Keratinocyte (primary cell): ENCODE results near the gene SWI5. TPM values are rescaled to one million over a fixed set of nuclear protein-coding genes. Genes with fewer than 3 reads are reported as not detected.

Experiments used
- DNase-seq: peaks from one replicate; pipeline ENCODE4 v3.0.0-alpha.2; 2011; ENCODE audit warnings: low read depth, missing footprints, low spot score
- FAIRE-seq: peaks from 2 replicates; lab custom pipeline; 2011; peaks lifted over from hg19 to GRCh38; lab: Jason Lieb, UNC
- H2AFZ ChIP-seq: 2 replicates; pipeline ENCODE4 v1.6.0; 2012; ENCODE audit warnings: low read length, control low read depth, inconsistent platforms; ENCODE audit not compliant: control insufficient read depth
- H3K27ac ChIP-seq: 2 replicates; pipeline ENCODE4 v1.5.1; 2011; ENCODE audit warnings: low read length; ENCODE audit not compliant: control insufficient read depth, insufficient read depth
- H3K27me3 ChIP-seq: 3 replicates; pipeline ENCODE4 v1.6.0; 2011; ENCODE audit warnings: low read length; ENCODE audit not compliant: control insufficient read depth, insufficient read depth; ENCODE audit errors: extremely low read depth
- H3K36me3 ChIP-seq, 2 experiments: 2 replicates in 1 of 2; 3 replicates in 1 of 2; pipeline ENCODE4 v1.5.1; 2011; ENCODE audit warnings: low read length in 2 of 2, mild to moderate bottlenecking in 1 of 2; ENCODE audit not compliant: control insufficient read depth in 2 of 2, insufficient read depth in 2 of 2; ENCODE audit errors: extremely low read depth in 1 of 2
- H3K4me1 ChIP-seq: 3 replicates; pipeline ENCODE4 v1.5.1; 2011; ENCODE audit warnings: low read length; ENCODE audit not compliant: control insufficient read depth, insufficient read depth; ENCODE audit errors: extremely low read depth
- H3K4me2 ChIP-seq: 3 replicates; pipeline ENCODE4 v1.6.0; 2011; ENCODE audit warnings: low read depth, low read length; ENCODE audit not compliant: control insufficient read depth, insufficient read depth; ENCODE audit errors: extremely low read depth
- H3K4me3 ChIP-seq, 3 experiments: fragments of 200-600 bp in 1 of 3; sonication (generic) in 1 of 3; 2 replicates in 2 of 3; 3 replicates in 1 of 3; pipeline ENCODE4 v1.5.1; 2011 to 2016; ENCODE audit warnings: low read length in 3 of 3, mild to moderate bottlenecking in 3 of 3, control low read depth in 2 of 3, inconsistent platforms in 1 of 3, low read depth in 1 of 3, mixed read lengths in 1 of 3, mixed run types in 1 of 3, moderate library complexity in 1 of 3; ENCODE audit not compliant: control insufficient read depth in 2 of 3, insufficient read depth in 2 of 3; ENCODE audit errors: extremely low read depth in 1 of 3
- H3K79me2 ChIP-seq: 2 replicates; pipeline ENCODE4 v1.6.0; 2012; ENCODE audit warnings: low read length; ENCODE audit not compliant: control insufficient read depth, insufficient read depth
- H3K9ac ChIP-seq: 3 replicates; pipeline ENCODE4 v1.6.0; 2011; ENCODE audit warnings: low read length; ENCODE audit not compliant: control insufficient read depth, insufficient read depth; ENCODE audit errors: extremely low read depth
- H3K9me1 ChIP-seq: 3 replicates; pipeline ENCODE4 v1.6.0; 2011; ENCODE audit warnings: low read length; ENCODE audit not compliant: control insufficient read depth, insufficient read depth; ENCODE audit errors: extremely low read depth
- H3K9me3 ChIP-seq: 2 replicates; pipeline ENCODE4 v1.5.1; 2012; ENCODE audit warnings: low read depth, low read length; ENCODE audit not compliant: control insufficient read depth
- H4K20me1 ChIP-seq: 3 replicates; pipeline ENCODE4 v1.6.0; 2011; ENCODE audit warnings: low read length; ENCODE audit not compliant: control insufficient read depth, insufficient read depth; ENCODE audit errors: extremely low read depth
- EZH2 ChIP-seq: IDR thresholded peaks from one replicate; pipeline ENCODE4 v1.6.1; 2012; ENCODE audit warnings: inconsistent platforms, mild to moderate bottlenecking, low read length, moderate library complexity
- dilution Hi-C: fragments of 300-500 bp; cut with MboI; formaldehyde crosslinking; loops from one replicate; pipeline ENCODE4 v1.7.0; 2020; ENCODE audit warnings: low sequenced_read_pairs; ENCODE audit not compliant: extremely low pct_ligation_motif_present
- polyA plus RNA-seq, 5 experiments: library from polyadenylated mRNA; depleted of rRNA in 3 of 5; stranded (reverse) in 3 of 5; stranded (forward) in 1 of 5; unstranded in 1 of 5; fragments of >200 nt; gene quantifications; 1 replicate in 1 of 5; 2 replicates in 3 of 5; 3 replicates in 1 of 5; pipeline versions ENCODE4 v1.2.1 to v1.2.3, GENCODE V29; 2011 to 2012; ENCODE audit warnings: missing spikeins in 2 of 5, low read depth in 1 of 5, low replicate concordance in 1 of 5
- TF ChIP-seq, protein P1 (sequence below), 3 experiments: IDR thresholded peaks in 1 of 3; conservative IDR thresholded peaks in 1 of 3; optimal IDR thresholded peaks in 1 of 3; 2 replicates in 2 of 3; 3 replicates in 1 of 3; pipeline versions ENCODE3 to v1.5.1; 2011; ENCODE audit warnings: low read length in 3 of 3, mild to moderate bottlenecking in 3 of 3, moderate library complexity in 2 of 3, control low read depth in 1 of 3, inconsistent platforms in 1 of 3; ENCODE audit not compliant: insufficient read depth in 2 of 3; ENCODE audit errors: extremely low read depth in 1 of 3

Gene SWI5
- polyA plus RNA-seq, 1 donor (not counting 4 experiments of a cell fraction or from before 2014, with no cell fraction given) = 39.4 TPM

DNA sequence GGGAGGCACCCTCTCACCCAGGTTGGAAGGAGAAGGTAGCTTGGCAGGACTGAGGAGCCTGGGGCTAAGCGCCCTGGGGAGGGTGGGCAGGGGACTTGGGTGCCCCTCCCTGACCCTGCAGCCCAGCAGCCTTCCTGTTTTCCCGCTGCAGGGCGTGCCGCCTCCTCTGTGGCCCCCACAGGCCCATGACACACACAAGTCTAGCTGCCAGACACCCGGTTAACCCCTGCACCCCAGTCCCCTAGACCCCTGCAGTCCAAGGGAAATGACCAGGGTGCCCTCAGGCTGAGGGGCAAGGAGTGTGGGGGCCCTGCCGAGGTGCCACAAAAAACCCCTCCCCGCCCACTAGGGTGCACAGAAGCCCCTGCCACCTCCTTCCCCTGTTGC lies 33.3 kb upstream of the SWI5 start:
- DNase-seq (no peak), FAIRE-seq (no peak)
- Histone ChIP-seq H3K27ac (no peak overlapping the region), H3K27me3 (no peaks in the 10 kb centered on the region), H3K4me3 (no peak overlapping the region), H3K9me1 (no peaks in the 10 kb centered on the region), H3K79me2 (no peaks in the 10 kb centered on the region), H3K4me1 (no peaks in the 10 kb centered on the region), H4K20me1 (no peaks in the 10 kb centered on the region), H3K36me3 (no peaks in the 10 kb centered on the region), H3K9ac (no peak overlapping the region), H2AFZ (no peak overlapping the region), H3K9me3 (no peaks in the 10 kb centered on the region), H3K4me2 (no peak overlapping the region)
- no peak for TF ChIP-seq EZH2
- TF ChIP-seq, protein P1, sequence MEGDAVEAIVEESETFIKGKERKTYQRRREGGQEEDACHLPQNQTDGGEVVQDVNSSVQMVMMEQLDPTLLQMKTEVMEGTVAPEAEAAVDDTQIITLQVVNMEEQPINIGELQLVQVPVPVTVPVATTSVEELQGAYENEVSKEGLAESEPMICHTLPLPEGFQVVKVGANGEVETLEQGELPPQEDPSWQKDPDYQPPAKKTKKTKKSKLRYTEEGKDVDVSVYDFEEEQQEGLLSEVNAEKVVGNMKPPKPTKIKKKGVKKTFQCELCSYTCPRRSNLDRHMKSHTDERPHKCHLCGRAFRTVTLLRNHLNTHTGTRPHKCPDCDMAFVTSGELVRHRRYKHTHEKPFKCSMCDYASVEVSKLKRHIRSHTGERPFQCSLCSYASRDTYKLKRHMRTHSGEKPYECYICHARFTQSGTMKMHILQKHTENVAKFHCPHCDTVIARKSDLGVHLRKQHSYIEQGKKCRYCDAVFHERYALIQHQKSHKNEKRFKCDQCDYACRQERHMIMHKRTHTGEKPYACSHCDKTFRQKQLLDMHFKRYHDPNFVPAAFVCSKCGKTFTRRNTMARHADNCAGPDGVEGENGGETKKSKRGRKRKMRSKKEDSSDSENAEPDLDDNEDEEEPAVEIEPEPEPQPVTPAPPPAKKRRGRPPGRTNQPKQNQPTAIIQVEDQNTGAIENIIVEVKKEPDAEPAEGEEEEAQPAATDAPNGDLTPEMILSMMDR (optimal IDR thresholded peaks at IDR 0.05 in 1 of 3, IDR thresholded peaks at IDR 0.05 in 1 of 3, conservative IDR thresholded peaks at IDR 0.05 in 1 of 3; ENCODE audit: extremely low read depth in 1 of 3, insufficient read depth in 2 of 3, low read length in 3 of 3) = no peak
- dilution Hi-C loops = no loop called here

DNA sequence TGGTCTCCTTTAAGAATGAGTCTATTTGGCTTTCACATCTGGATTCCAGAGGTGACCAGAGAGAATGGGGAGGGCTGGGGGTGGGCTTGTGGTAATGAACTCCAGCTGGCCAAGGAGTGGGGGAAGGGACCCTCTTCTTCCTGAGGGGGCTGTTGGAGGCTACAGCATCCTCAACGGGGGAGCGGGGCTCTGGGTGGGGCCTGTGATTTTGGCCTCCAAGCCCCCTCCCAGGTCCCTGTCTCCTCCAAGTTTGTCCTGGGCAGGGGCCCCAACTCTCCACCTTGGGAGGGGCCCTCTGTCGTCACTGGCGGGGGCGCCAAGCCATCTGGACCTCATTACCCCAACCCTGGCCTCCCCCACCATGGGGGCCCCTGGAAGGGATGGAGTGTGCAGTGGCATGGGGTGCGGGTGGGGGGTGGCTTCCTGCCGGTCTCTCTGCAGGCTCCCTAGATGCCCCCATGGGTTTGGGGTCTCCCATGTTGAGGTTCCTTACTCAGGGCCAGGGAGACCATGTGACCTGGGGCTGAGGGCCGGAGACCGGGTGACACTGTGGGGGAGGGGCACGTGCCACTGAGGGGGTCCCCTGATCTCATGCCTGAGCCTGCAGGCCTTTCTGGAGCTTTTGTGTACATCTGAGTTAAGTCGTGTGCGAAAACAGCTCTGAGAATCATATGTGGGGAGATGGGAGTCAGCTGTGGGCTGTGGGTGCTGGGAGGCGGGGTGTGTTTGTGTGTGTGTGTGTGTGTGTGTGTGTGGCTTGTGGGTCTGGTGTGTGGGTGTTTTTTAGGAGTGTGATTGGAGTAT lies 32.7 kb upstream of the SWI5 start:
- Histone ChIP-seq H3K9me3 (no peaks in the 10 kb centered on the region), H3K9me1 (no peaks in the 10 kb centered on the region), H3K79me2 (no peaks in the 10 kb centered on the region), H4K20me1 (no peaks in the 10 kb centered on the region), H3K27ac (no peak overlapping the region), H3K4me2 (no peak overlapping the region), H3K4me3 (no peak overlapping the region), H3K9ac (no peak overlapping the region), H3K36me3 (no peaks in the 10 kb centered on the region), H3K4me1 (no peaks in the 10 kb centered on the region), H3K27me3 (no peaks in the 10 kb centered on the region), H2AFZ (no peak overlapping the region)
- DNase-seq (no peak), FAIRE-seq (no peak)
- TF ChIP-seq EZH2 = no peak
- TF ChIP-seq, protein P1 (optimal IDR thresholded peaks at IDR 0.05 in 1 of 3, IDR thresholded peaks at IDR 0.05 in 1 of 3, conservative IDR thresholded peaks at IDR 0.05 in 1 of 3; ENCODE audit: extremely low read depth in 1 of 3, insufficient read depth in 2 of 3, low read length in 3 of 3) = no peak
- dilution Hi-C loops = no loop called here
